COLO668 (cell line): Measurements from ENCODE around the gene NCAPD3.

Experiments
- DNase-seq: peaks from one replicate; lab custom pipeline; 2025; ENCODE audit not compliant: unreplicated experiment; lab: John Stamatoyannopoulos, UW

NCAPD3 gene

GRCh38 chr11:134252346-134253187 is 28.8 kb upstream of the NCAPD3 start:
- DNase-seq = peak; percentile 31

GRCh38 chr11:134250675-134251074 is 26.9 kb upstream of the NCAPD3 start:
- DNase-seq = no peak

- DNase-seq = no peak
These were observed 26.5 kb upstream of the NCAPD3 start for GRCh38 chr11:134250246-134250645.

GRCh38 chr11:134248910-134249480 is 25.2 kb upstream of the NCAPD3 start:
- DNase-seq = no peak

- DNase-seq = no peak
These were observed 22.9 kb upstream of the NCAPD3 start for GRCh38 chr11:134246678-134247077.

GRCh38 chr11:134246100-134246499 is 22.3 kb upstream of the NCAPD3 start:
- no peak for DNase-seq

- DNase-seq = no peak
These were observed 21.7 kb upstream of the NCAPD3 start for GRCh38 chr11:134245434-134245833.

GRCh38 chr11:134244593-134244992 is 20.8 kb upstream of the NCAPD3 start:
- peak; percentile 16 for DNase-seq

- DNase-seq = peak; percentile 3
These were observed 20.1 kb upstream of the NCAPD3 start for GRCh38 chr11:134243913-134244312.

- no peak for DNase-seq
These were observed 18.6 kb upstream of the NCAPD3 start for GRCh38 chr11:134242376-134242775.

GRCh38 chr11:134240592-134240991 is 16.8 kb upstream of the NCAPD3 start:
- DNase-seq = no peak

GRCh38 chr11:134238956-134239355 is 15.2 kb upstream of the NCAPD3 start:
- DNase-seq = no peak

GRCh38 chr11:134237557-134237922 is 13.8 kb upstream of the NCAPD3 start:
- DNase-seq = no peak

GRCh38 chr11:134236834-134237556 is 13.2 kb upstream of the NCAPD3 start:
- no peak for DNase-seq

GRCh38 chr11:134235399-134235798 is 11.6 kb upstream of the NCAPD3 start:
- DNase-seq = no peak

GRCh38 chr11:134233729-134234179 is 10.0 kb upstream of the NCAPD3 start:
- DNase-seq = no peak

- DNase-seq = no peak
These were observed 8.3 kb upstream of the NCAPD3 start for GRCh38 chr11:134231958-134232659.

- DNase-seq = no peak
These were observed 6.6 kb upstream of the NCAPD3 start for GRCh38 chr11:134230339-134230738.

- DNase-seq = no peak
These were observed 5.5 kb upstream of the NCAPD3 start for GRCh38 chr11:134229126-134229790.

- no peak for DNase-seq
These were observed 4.9 kb upstream of the NCAPD3 start for GRCh38 chr11:134228625-134229024.

- no peak for DNase-seq
These were observed 3.1 kb upstream of the NCAPD3 start for GRCh38 chr11:134226806-134227325.
